Epithelial cell of prostate (primary cell): ENCODE data around the gene LRRC10B.

ENCODE experiments used
- DNase-seq: peaks from one replicate; pipeline ENCODE4 v3.0.0-alpha.2; 2011; ENCODE audit warnings: low read depth, low spot score
- H3K27ac ChIP-seq: fragments of 450-650 bp; 2 replicates; pipeline ENCODE4 v1.5.1; 2017; ENCODE audit warnings: mild to moderate bottlenecking

The LRRC10B gene

DNA sequence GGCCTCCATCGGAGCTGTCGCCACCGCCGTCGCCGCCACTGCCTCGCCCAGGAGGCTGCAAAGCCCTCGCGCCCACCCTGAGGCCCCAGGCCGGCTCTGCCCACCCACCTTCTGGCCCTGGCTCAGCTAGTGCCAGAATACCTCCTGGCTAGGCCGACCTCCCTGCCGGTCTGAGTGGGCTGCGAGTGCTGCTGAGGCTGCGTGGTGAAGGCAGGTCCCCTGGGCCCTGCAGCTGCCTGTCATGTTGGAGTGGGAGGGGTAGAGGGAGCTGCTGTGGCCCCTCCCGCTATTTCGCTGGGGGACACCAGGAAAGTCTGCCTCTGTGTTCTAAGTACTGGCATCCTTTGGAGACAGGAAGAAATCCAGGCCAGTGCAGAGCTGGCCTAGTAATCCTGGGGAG lies 34.2 kb downstream of the LRRC10B start:
- no peak overlapping the region for H3K27ac ChIP-seq
- no peak for DNase-seq

DNA sequence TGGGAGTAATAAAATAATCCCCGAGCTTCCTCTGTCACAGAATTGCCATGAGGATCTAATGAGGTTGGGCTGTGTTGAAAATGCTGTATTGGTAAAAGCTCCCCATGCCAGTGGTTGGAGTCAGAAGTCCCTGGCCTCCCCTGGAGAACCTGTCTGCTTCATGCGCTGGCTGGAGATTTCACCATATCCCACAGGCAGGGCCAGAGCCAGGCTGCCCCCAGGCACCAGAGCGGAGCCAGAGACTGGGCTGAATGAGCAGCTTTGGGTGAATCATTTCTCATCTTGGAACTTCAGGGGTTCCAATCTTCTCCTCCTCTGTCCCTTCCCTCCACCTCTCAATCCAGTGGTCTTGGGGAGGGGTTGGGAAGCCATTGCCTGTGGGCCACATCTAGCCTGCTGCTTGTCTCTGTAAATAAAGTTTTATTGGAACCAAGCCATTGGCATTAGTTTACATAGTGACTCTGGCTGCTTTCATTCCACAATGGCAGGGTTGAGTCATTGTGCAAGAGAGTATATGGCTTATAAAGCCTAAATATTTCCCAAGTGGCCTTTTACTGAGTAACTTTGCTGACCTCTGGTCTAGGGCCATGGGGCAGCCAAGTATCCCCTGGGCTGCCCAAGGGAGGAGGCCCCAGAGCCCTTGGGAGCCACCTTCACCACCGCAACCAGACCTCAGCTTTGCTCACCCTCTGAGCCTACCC lies 35.2 kb downstream of the LRRC10B start:
- DNase-seq: peak; percentile 18
- no peak overlapping the region for H3K27ac ChIP-seq

- H3K27ac ChIP-seq: no peak overlapping the region
Observed at GRCh38 chr11:61544466-61544865, 35.9 kb downstream of the LRRC10B start.

GRCh38 chr11:61545341-61545740 lies 36.8 kb downstream of the LRRC10B start:
- no peak for DNase-seq

More at GRCh38 chr11:61544466-61544865, 35.9 kb downstream of the LRRC10B start:
- no peak for DNase-seq

DNA sequence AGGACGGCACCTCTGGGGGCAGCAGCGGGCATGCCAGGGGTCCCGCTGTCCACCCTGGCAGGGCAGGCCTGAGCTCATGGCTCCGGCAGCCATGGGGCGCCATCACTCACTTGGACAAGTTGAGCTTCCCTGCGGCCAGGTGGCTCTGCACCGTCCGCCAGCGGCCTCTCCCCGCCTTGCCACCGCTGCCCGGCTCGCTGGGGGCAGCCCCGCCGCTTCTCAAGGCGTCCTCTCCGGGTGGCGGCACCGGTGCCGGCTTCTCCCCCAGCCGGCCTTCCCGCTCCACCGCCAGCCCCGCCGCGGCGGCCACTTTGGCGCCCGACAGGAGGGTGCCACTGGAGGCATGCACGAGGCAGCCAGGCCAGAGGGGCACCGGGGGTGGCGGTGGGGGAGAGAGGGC lies 37.4 kb downstream of the LRRC10B start:
- no peak overlapping the region for H3K27ac ChIP-seq
- DNase-seq: no peak

More at GRCh38 chr11:61545341-61545740, 36.8 kb downstream of the LRRC10B start:
- no peak overlapping the region for H3K27ac ChIP-seq

DNA sequence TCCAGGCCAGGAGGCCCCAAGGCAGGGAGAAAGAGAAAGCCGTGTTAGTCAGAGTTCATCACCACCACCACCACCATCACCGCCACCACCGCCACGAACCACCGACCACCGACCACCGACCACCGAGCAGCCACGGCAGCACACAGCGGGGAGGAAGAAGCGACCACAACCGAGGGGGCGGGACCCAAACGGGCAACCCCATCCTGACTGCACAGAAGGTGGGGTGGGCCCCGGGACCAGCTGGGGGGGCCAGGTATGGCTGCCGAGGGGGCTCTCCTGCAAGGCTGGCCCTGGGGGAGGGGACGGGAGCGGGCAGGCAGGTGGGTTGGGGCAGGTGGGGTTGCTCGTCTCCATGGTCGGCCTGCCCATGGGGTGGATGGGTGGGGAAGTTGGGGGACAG lies 38.1 kb downstream of the LRRC10B start:
- DNase-seq: no peak
- no peak overlapping the region for H3K27ac ChIP-seq

DNA sequence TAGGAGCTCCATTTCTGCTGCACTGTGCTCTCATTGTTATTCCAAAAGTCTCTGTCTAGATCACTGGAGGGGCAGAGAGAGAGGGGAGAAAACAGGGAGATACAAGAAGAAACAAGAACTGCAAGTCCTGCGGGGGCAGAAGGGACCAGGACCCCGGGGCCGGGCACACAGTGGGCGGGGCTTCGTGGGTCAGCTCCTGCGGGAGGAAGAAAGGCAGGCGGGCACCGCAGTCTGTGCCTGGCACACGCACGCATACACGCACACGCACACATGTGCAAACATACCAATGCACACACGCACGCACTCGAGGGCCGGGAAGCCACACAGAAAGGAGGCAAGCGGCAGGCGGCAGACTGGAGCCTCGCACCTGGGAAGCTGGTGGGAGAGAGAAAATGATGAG lies 38.7 kb downstream of the LRRC10B start:
- H3K27ac ChIP-seq: no peak overlapping the region
- DNase-seq: no peak

GRCh38 chr11:61549177-61549576 lies 40.6 kb downstream of the LRRC10B start:
- DNase-seq: no peak
- no peak overlapping the region for H3K27ac ChIP-seq

- DNase-seq: no peak
Observed at GRCh38 chr11:61549662-61550568, 41.4 kb downstream of the LRRC10B start.

DNA sequence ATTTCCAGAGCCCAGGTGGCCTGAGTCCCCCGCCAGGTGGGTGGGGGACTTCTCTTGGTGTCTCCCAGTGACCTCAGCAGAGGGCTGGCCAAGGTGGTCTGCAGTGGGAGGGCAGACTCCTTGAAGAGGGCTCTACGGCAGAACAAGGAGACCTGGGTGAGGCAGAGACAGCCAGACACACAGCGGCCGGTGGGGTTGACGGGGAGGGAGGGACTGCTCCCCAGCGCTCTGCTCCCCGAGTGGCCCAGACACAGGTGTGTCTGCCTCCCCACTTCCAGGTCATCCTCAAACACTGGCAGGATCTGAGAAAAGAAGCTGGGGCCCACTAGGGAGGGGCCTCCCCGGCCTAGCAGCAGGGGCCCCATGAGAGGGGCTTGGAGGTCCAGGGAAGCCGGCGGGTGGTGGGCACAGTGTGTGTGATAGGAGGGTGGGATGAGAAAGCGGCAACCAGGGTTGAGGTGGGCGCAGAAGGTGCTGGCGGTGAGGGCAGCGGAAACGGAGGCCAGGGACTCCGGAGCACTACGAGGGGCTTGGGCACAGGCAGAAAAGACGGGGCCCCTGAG lies 42.2 kb downstream of the LRRC10B start:
- DNase-seq: no peak
- no peak overlapping the region for H3K27ac ChIP-seq

More at GRCh38 chr11:61549662-61550568, 41.4 kb downstream of the LRRC10B start:
- no peak overlapping the region for H3K27ac ChIP-seq

- no peak for DNase-seq
Observed at GRCh38 chr11:61551634-61552033, 43.1 kb downstream of the LRRC10B start.

DNA sequence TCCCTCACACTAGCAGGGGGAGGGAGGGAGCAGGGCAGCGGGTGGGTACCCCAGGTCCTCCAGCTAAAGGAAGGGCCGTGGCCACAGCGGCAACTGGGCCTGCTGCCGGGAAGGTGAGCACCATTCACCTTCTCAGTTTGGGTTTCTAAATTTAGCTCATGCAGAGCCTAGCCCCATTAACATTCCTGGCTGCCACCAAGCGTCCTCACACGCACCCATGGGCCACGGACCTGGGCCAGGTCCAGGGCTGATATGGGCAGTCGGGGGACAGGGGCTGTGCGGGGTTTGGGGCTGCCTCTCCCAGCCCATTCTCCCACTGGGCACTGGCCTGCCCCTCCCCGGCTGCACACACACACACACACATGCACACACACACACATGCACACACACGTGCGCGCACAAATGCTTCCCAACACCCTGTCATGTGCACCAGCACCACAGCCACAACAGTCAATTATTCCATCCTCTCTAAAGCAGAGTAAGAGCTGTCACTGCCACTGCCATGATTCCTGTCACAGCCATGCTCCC lies 43.6 kb downstream of the LRRC10B start:
- H3K27ac ChIP-seq: no peak overlapping the region
- DNase-seq: no peak

More at GRCh38 chr11:61551634-61552033, 43.1 kb downstream of the LRRC10B start:
- no peak overlapping the region for H3K27ac ChIP-seq

GRCh38 chr11:61553373-61554171 lies 45.0 kb downstream of the LRRC10B start:
- H3K27ac ChIP-seq: no peak overlapping the region
- no peak for DNase-seq

DNA sequence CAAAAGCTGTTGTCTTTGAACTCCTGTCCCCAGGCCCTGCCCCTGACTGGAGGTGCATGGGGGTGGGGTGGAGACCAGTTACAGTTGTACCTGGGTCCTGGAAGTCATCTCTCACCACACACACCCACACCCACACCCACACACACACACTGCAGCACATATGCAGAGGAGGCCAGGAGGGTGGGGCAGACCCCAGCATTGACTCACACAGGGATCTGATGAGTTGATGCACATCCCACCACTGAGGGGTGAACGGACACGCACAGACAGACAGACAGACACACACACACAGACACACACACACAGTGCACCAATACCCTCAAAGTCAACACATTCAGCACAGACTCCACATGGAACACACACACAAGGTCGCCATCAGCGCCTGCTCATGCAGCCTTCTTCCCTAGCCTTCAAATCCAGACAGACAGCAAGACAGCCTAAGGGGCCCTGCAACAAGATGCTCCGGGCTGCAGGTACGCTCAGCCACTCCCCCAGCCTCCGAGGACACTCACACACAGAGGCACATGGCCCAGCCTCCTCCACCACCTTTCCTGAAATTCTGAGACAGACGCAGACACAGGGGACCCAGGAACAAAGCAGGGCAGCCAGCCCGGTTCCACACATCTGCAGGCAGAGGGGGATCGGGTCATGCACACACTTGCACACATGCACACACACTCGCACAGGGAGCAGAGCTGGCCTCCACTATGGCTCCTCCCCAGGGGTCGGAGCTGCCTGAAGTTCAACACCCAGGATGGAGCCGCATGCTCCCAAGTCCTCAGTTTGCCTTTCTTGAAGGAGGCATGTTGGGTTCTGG lies 45.8 kb downstream of the LRRC10B start:
- peak; percentile 18 for DNase-seq
- no peak overlapping the region for H3K27ac ChIP-seq

- DNase-seq: no peak
- H3K27ac ChIP-seq: no peak overlapping the region
Observed at GRCh38 chr11:61555051-61555969, 46.8 kb downstream of the LRRC10B start.

GRCh38 chr11:61555978-61556377 lies 47.4 kb downstream of the LRRC10B start:
- no peak overlapping the region for H3K27ac ChIP-seq
- DNase-seq: no peak

DNA sequence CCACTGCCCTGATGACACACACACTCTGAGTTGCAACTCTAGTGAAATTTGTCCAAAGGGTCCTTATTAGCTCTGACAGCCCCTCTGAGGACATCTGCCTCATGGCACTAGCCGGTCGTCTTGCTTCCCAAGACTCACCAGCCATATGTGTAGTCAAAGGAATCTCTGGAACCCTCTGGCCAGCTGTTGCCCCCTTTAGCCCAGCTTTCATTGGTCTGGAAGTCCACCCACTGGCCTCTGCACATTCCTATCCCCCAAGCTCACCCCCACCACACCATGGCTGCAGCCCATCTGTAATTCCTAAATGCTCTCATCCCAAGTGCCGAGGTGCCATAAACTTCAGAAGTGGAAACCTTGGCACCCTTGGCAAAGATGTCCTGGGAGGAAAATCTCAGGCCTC lies 48.1 kb downstream of the LRRC10B start:
- no peak overlapping the region for H3K27ac ChIP-seq
- no peak for DNase-seq
